GM18867 (cell line): ENCODE data around the gene NBPF20.
"Not testable (repeated sequence)": the region's sequence is repeated elsewhere in the genome, so short reads cannot be mapped to it uniquely, and the experiment has no call there.

Experiments
- ATAC-seq: cut with Tn5 transposase; IDR thresholded peaks from one replicate; pipeline ENCODE4 v1.9.1; 2021; ENCODE audit warnings: mild to moderate bottlenecking, moderate library complexity; ENCODE audit not compliant: unreplicated experiment

NBPF20 gene

GRCh38 chr1:145431363-145432256, 6.2 kb upstream of the NBPF20 start:
- not testable (repeated sequence) for ATAC-seq

DNA sequence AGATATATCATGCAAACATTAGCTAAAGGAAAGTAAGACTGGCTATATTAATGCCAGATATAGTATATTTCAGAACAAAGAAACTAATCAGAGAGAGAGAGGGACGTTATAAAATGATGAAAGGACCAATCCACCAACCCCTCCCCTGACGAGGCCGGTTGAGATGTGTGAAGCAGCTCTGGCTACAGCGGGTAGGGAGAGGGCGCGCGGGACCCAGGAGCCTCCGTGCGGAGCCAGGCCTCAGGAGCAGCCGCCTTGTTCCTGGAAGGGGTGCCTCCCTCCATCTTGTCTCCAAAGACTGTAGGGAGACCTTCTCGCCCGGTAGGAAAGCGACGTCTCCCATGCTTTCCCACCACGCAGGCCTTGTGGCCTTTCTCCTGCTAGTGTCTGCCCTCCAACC, 5.4 kb upstream of the NBPF20 start:
- not testable (repeated sequence) for ATAC-seq

GRCh38 chr1:145429329-145429728, 3.9 kb upstream of the NBPF20 start:
- ATAC-seq: not testable (repeated sequence)

GRCh38 chr1:145424612-145425435, 579 bp downstream of the NBPF20 start:
- ATAC-seq: peak; percentile 78

DNA sequence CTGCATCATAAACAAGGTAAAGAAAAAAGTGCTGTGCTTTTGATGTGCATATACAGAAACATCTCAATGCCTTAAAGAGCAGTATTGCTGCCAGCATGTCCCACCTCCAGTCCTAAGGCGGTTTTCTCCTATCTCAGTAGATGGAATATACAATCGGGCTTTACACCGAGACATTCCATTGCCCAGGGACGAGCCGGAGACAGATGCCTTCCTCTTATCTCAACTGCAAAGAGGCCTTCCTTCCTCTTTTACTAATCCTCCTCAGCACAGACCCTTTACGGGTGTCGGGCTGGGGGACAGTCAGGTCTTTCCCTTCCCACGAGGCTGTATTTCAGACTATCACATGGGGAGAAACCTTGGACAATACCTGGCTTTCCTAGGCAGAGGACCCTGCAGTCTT, 10.3 kb downstream of the NBPF20 start:
- not testable (repeated sequence) for ATAC-seq

GRCh38 chr1:145407266-145407665, 18.1 kb downstream of the NBPF20 start:
- not testable (repeated sequence) for ATAC-seq

DNA sequence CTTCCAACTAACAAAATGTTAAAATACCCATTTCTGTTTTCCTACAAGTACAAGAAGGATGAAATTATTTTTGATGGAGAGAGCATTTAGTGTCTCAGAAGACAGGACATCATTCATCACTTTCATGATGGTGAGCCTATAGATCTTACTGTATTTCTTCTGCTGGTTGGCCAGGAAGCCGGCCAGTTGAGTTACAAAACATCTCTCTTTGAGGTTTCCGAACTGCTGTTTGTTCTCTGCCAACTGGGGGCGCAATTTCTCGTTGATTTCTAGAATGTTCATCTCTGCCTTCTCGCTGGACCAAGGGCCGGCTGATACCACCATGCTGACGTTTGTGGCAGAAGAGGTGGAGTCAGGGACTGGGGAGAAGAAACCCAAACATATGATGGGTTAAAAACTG, 20.5 kb downstream of the NBPF20 start:
- not testable (repeated sequence) for ATAC-seq

DNA sequence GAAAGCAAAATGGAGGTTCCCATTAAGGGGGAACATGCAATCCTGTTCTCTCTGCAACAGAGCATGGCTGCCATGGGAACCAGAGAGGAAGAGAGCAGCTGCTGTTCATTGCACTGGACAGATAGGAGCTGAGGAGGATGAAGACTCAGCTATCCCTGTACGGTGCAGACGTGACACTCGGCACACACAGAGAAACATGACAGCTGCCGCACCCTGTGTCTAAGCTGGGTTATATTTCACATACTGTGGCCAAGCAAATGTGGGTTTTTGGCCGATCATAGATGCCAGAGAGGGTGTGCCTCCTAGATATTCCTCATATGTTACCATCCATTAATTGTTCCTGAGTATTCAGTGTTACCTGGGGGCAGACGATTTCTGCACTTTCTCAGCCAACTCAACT, 24.7 kb downstream of the NBPF20 start:
- not testable (repeated sequence) for ATAC-seq
